HepG2 (cell line): ENCODE measurements around the gene EFCAB11. TPM values are rescaled to one million over a fixed set of nuclear protein-coding genes. Genes with fewer than 3 reads are reported as not detected.

Source experiments
- DR1 ChIP-seq: sonication (generic); formaldehyde crosslinking; IDR thresholded peaks from 2 replicates; pipeline ENCODE4 v1.8.0; 2021; ENCODE audit warnings: mild to moderate bottlenecking, missing genetic modification reagents, inconsistent platforms
- FOXK2 ChIP-seq: fragments of 450-650 bp; IDR thresholded peaks from 2 replicates; pipeline ENCODE4 v1.6.1; 2016
- GFI1 ChIP-seq: sonication (generic); formaldehyde crosslinking; IDR thresholded peaks from 2 replicates; pipeline ENCODE4 v1.5.0; 2020; ENCODE audit warnings: missing genetic modification reagents, mild to moderate bottlenecking, borderline replicate concordance
- HMGXB3 ChIP-seq: sonication (generic); formaldehyde crosslinking; IDR thresholded peaks from 2 replicates; pipeline ENCODE4 v1.4.0; 2020; ENCODE audit warnings: missing genetic modification reagents, borderline replicate concordance
- IRF2 ChIP-seq: IDR thresholded peaks from 2 replicates; pipeline ENCODE4 v1.6.1; 2018; ENCODE audit warnings: missing genetic modification reagents, missing compliant biosample characterization
- LCORL ChIP-seq, 2 experiments: fragments of 450-650 bp in 1 of 2; sonication (generic) in 1 of 2; formaldehyde crosslinking in 1 of 2; IDR thresholded peaks; 2 replicates each; pipeline versions ENCODE4 v1.5.0 to v1.6.1; 2017 to 2020; ENCODE audit warnings: antibody characterized with exemption in 1 of 2, missing genetic modification reagents in 1 of 2
- MAZ ChIP-seq, 2 experiments: sonication (generic) in 1 of 2; formaldehyde crosslinking in 1 of 2; IDR thresholded peaks; 2 replicates each; pipeline versions ENCODE4 v1.5.0 to v1.6.1; 2012 to 2020; ENCODE audit warnings: low read depth in 2 of 2, mild to moderate bottlenecking in 2 of 2, borderline replicate concordance in 1 of 2, improper control_type of control experiment in 1 of 2, low read length in 1 of 2, missing genetic modification reagents in 1 of 2, moderate library complexity in 1 of 2
- PPARG ChIP-seq: conservative IDR thresholded peaks from 2 replicates; pipeline ENCODE4 v1.6.1; 2016; ENCODE audit warnings: missing biosample characterization, missing genetic modification reagents
- REL ChIP-seq: sonication (generic); formaldehyde crosslinking; conservative IDR thresholded peaks from 2 replicates; pipeline ENCODE4 v1.8.0; 2022; ENCODE audit warnings: mild to moderate bottlenecking, missing genetic modification reagents, moderate library complexity
- SALL1 ChIP-seq: sonication (generic); formaldehyde crosslinking; IDR thresholded peaks from 2 replicates; pipeline ENCODE4 v1.8.0; 2022; ENCODE audit warnings: mild to moderate bottlenecking, missing genetic modification reagents
- ZNF407 ChIP-seq: sonication (generic); formaldehyde crosslinking; IDR thresholded peaks from one replicate; pipeline ENCODE4 v1.5.1; 2020; ENCODE audit warnings: mild to moderate bottlenecking, missing genetic modification reagents; ENCODE audit errors: not compliant biosample characterization
- ZNF552 ChIP-seq: sonication (generic); formaldehyde crosslinking; IDR thresholded peaks from 2 replicates; pipeline ENCODE4 v1.9.0; 2022; ENCODE audit warnings: missing genetic modification reagents, mild to moderate bottlenecking, borderline replicate concordance
- ZNF614 ChIP-seq: IDR thresholded peaks from 2 replicates; pipeline ENCODE4 v1.6.1; 2018; ENCODE audit warnings: missing biosample characterization, missing genetic modification reagents, inconsistent platforms, borderline replicate concordance
- ZNF672 ChIP-seq: sonication (generic); formaldehyde crosslinking; IDR thresholded peaks from 2 replicates; pipeline ENCODE4 v1.8.1; 2022; ENCODE audit warnings: missing genetic modification reagents
- ZNF792 ChIP-seq: IDR thresholded peaks from 2 replicates; pipeline ENCODE4 v1.6.1; 2016
- polyA plus RNA-seq, 8 experiments: library from polyadenylated mRNA; depleted of rRNA in 3 of 8; stranded (reverse) in 7 of 8; unstranded in 1 of 8; fragments of >200 nt; fragmentation: Illumina TruSeq in 4 of 8; extraction: Trizol in 4 of 8; gene quantifications; 2 replicates each; pipeline versions ENCODE4 v1.2.1 to v1.2.3, GENCODE V29; 2011 to 2016; ENCODE audit warnings: low read depth in 4 of 8, missing spikeins in 1 of 8, mixed read lengths in 1 of 8; ENCODE audit not compliant: insufficient read depth in 1 of 8
- total RNA-seq, 5 experiments: library from RNA; depleted of rRNA; stranded (reverse); fragments of >200 nt; fragmentation: Illumina TruSeq; extraction: Trizol; gene quantifications; 2 replicates each; pipeline ENCODE4 v1.2.3, GENCODE V29; 2016; ENCODE audit warnings: low read depth in 1 of 5

The EFCAB11 gene
- total and polyA plus RNA-seq, 2 of the 13 experiments (the other 11 are each of a cell fraction or from before 2014, with no cell fraction given): 8.2 to 31.5 TPM

DNA sequence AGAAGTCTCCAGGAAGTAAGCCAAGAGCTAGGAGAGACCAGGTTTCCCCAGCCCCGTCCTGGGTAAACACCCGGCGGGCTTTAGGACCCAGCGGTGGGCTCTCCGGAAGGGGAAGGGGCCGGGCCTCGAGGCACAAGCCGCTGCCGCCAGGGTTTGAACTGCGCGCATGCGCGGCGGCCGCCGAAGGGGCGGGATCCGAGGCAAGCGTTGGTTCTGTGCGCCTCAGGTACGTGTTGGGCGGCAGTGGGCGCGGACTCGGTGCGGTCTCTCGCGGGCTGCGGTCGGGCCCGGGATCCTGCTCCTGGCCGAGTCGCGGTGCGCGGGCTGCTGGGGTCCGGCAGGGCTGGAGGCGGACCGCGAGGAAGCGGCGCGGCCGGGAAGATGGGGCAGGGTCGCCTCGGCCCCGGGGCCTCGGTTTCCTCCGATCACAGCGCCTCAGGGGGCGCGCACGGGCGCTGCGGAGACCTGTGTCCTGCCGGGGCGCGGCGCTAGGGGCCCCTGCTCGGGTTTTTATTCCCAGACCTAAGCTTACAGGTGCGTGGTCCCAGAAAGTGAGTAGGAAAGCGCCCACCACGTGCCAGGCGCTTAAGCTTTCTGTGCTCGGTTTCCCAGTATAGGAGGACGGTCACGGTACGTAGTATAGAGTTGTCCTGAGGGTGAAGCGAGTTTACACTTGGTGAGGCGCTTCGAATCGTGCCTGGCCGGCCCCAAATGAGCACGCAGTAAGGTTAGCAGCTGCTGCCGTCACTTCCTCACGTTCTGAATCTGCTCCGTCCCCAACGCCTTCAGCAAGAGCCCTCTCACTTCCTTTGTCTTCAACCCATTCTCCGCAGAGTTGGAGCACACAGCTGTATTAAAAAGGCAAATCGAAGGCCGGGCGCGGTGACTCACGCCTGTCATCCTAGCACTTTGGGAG is 1.5 kb upstream of the EFCAB11 start, which contains the start of gene TDP1 (continued):
- TF ChIP-seq HMGXB3 (CRISPR knock-in tag): 0 out of 2 replicates have a peak, but pooled peaks have one; percentile 77
- TF ChIP-seq ZNF672 (CRISPR knock-in tag): no peak
- peak; percentile 84 for TF ChIP-seq SALL1 (CRISPR knock-in tag)
- TF ChIP-seq ZNF407 (CRISPR knock-in tag): no peak
- TF ChIP-seq ZNF552 (CRISPR knock-in tag): 0 out of 2 replicates have a peak, but pooled peaks have one; percentile 54
- peak; percentile 56; the same call in 1 of the 2 replicates for TF ChIP-seq ZNF792 (CRISPR knock-in tag)
- no peak for TF ChIP-seq REL (CRISPR knock-in tag)
- TF ChIP-seq DR1 (CRISPR knock-in tag): peak; percentile 65; the same call in 1 of the 2 replicates
- TF ChIP-seq MAZ (IDR thresholded peaks at IDR 0.05; ENCODE audit: borderline replicate concordance, low read depth, low read length): peak; percentile 17; the same call in 1 of the 2 replicates
- TF ChIP-seq MAZ (CRISPR knock-in tag; IDR thresholded peaks at IDR 0.05; ENCODE audit: low read depth): no peak; the same call in 1 of the 2 replicates
- TF ChIP-seq GFI1 (CRISPR knock-in tag): no peak; the same call in 1 of the 2 replicates
- peak; percentile 50; the same call in 1 of the 2 replicates for TF ChIP-seq ZNF614 (CRISPR knock-in tag)
- 0 out of 2 replicates have a peak, but pooled peaks have one; percentile 25 for TF ChIP-seq PPARG (CRISPR knock-in tag)
- TF ChIP-seq IRF2: peak; percentile 63; the same call in 1 of the 2 replicates
- no peak; the same call in 1 of the 2 replicates for TF ChIP-seq FOXK2
- no peak for TF ChIP-seq LCORL (IDR thresholded peaks at IDR 0.05)
- no peak for TF ChIP-seq LCORL (CRISPR knock-in tag; IDR thresholded peaks at IDR 0.05)
